HEK293 (cell line): ENCODE measurements around the gene JAGN1.

Experiments
- CTCF ChIA-PET: fragments of 350-600 bp; formaldehyde crosslinking; extraction: SDS; loops from one replicate; lab custom pipeline; 2021; ENCODE audit warnings: antibody characterized with exemption; lab: Yijun Ruan, JAX
- POLR2A ChIA-PET: fragments of 300-600 bp; formaldehyde crosslinking; extraction: SDS; loops from one replicate; lab custom pipeline; 2020; ENCODE audit warnings: antibody characterized with exemption, inconsistent platforms; lab: Yijun Ruan, JAX
- H3K27ac ChIP-seq: fragments of 200-500 bp; sonication (Bioruptor generic); 2 replicates; pipeline ENCODE4 v1.5.1; 2014; ENCODE audit warnings: low read depth, low read length, control low read depth, inconsistent platforms; ENCODE audit errors: extremely low read depth
- H3K36me3 ChIP-seq, 2 experiments: fragments of 200-500 bp in 1 of 2; sonication (Bioruptor generic) in 1 of 2; 1 replicate in 1 of 2; 2 replicates in 1 of 2; pipeline ENCODE4 v1.5.1; 2014 to 2017; ENCODE audit warnings: inconsistent platforms in 2 of 2, low read length in 2 of 2; ENCODE audit not compliant: control insufficient read depth in 2 of 2, insufficient read depth in 1 of 2
- H3K4me1 ChIP-seq: fragments of 200-500 bp; sonication (Bioruptor generic); 2 replicates; pipeline ENCODE4 v1.5.1; 2014; ENCODE audit warnings: mild to moderate bottlenecking, low read length, inconsistent platforms; ENCODE audit not compliant: control insufficient read depth, insufficient read depth
- H3K4me3 ChIP-seq: 2 replicates; pipeline ENCODE4 v1.5.1; 2011; ENCODE audit warnings: low read depth, mild to moderate bottlenecking, control low read depth, low read length, moderate library complexity
- H3K9me3 ChIP-seq: fragments of 200-500 bp; sonication (Bioruptor generic); 2 replicates; pipeline ENCODE4 v1.5.1; 2014; ENCODE audit warnings: low read depth, low read length, inconsistent platforms; ENCODE audit not compliant: control insufficient read depth, insufficient read depth
- SP2 ChIP-seq: fragments of 450-650 bp; formaldehyde crosslinking; IDR thresholded peaks from 2 replicates; pipeline ENCODE4 v1.5.1; 2016; ENCODE audit warnings: missing biosample characterization, missing genetic modification characterization
- TCF7L2 ChIP-seq: IDR thresholded peaks from 2 replicates; pipeline ENCODE4 v1.6.1; 2011; ENCODE audit warnings: low read depth, mild to moderate bottlenecking, inconsistent platforms, low read length, moderate library complexity, borderline replicate concordance
- ZBTB17 ChIP-seq: fragments of 450-650 bp; formaldehyde crosslinking; IDR thresholded peaks from 2 replicates; pipeline ENCODE4 v1.5.1; 2016; ENCODE audit warnings: missing biosample characterization, missing genetic modification characterization
- ZNF121 ChIP-seq: fragments of 450-650 bp; formaldehyde crosslinking; IDR thresholded peaks from 2 replicates; pipeline ENCODE4 v1.5.1; 2016; ENCODE audit warnings: missing biosample characterization, missing genetic modification characterization
- ZNF148 ChIP-seq: fragments of 450-650 bp; formaldehyde crosslinking; IDR thresholded peaks from 2 replicates; pipeline ENCODE4 v1.5.0; 2017; ENCODE audit warnings: missing biosample characterization, missing genetic modification characterization, borderline replicate concordance
- ZNF175 ChIP-seq: fragments of 450-650 bp; formaldehyde crosslinking; IDR thresholded peaks from 2 replicates; pipeline ENCODE4 v1.5.1; 2016; ENCODE audit warnings: missing biosample characterization, missing genetic modification characterization
- ZNF239 ChIP-seq: fragments of 450-650 bp; formaldehyde crosslinking; IDR thresholded peaks from 2 replicates; pipeline ENCODE4 v1.5.1; 2016; ENCODE audit warnings: missing biosample characterization, missing genetic modification characterization
- ZNF362 ChIP-seq: fragments of 450-650 bp; formaldehyde crosslinking; IDR thresholded peaks from 2 replicates; pipeline ENCODE4 v1.5.1; 2016; ENCODE audit warnings: missing biosample characterization, missing genetic modification characterization
- ZNF473 ChIP-seq: fragments of 450-650 bp; formaldehyde crosslinking; IDR thresholded peaks from 2 replicates; pipeline ENCODE4 v1.5.1; 2017; ENCODE audit warnings: missing biosample characterization, missing genetic modification characterization
- ZNF530 ChIP-seq: fragments of 450-650 bp; formaldehyde crosslinking; IDR thresholded peaks from 2 replicates; pipeline ENCODE4 v1.5.1; 2016; ENCODE audit warnings: low read depth, missing biosample characterization, missing genetic modification characterization
- ZNF585B ChIP-seq: fragments of 450-650 bp; formaldehyde crosslinking; IDR thresholded peaks from 2 replicates; pipeline ENCODE4 v1.5.1; 2016; ENCODE audit warnings: missing biosample characterization, missing genetic modification characterization
- ZNF704 ChIP-seq: fragments of 450-650 bp; formaldehyde crosslinking; IDR thresholded peaks from 2 replicates; pipeline ENCODE4 v1.5.1; 2016; ENCODE audit warnings: missing biosample characterization, missing genetic modification characterization

Gene JAGN1

GRCh38 chr3:9884555-9885165, 5.8 kb upstream of the JAGN1 start:
- H3K9me3 ChIP-seq = no peaks in the 10 kb centered on the region
- no peak overlapping the region for H3K27ac ChIP-seq
- no peaks in the 10 kb centered on the region for H3K4me1 ChIP-seq
- ChIA-PET CTCF (interaction anchor here (0.6 to 1.1 kb wide), 2 partner anchors 62 to 68 kb away, joined by 3 read pairs; partner anchors contain the start of gene PRRT3), POLR2A (interaction anchor here (1.2 to 1.4 kb wide), 2 partner anchors 21 to 32 kb away, joined by 3 to 4 read pairs; partner anchors contain the start of gene IL17RC)
- H3K36me3 ChIP-seq = no peaks in the 10 kb centered on the region
- no peak overlapping the region for H3K4me3 ChIP-seq
- TF ChIP-seq ZNF473 (tag by site-specific recombination) (no peak), ZBTB17 (tag by site-specific recombination) (peak; percentile 69)

- no peak for TF ChIP-seq ZNF239 (tag by site-specific recombination)
- no peak for TF ChIP-seq TCF7L2
- TF ChIP-seq ZNF585B = no peak
- TF ChIP-seq ZNF148 (tag by site-specific recombination) = no peak
- TF ChIP-seq ZNF530 (tag by site-specific recombination) = no peak
- peak; percentile 96 for TF ChIP-seq ZNF121
- TF ChIP-seq SP2 (tag by site-specific recombination) = no peak
- Histone ChIP-seq H3K36me3 (no peaks in the 10 kb centered on the region), H3K9me3 (no peaks in the 10 kb centered on the region), H3K4me1 (no peaks in the 10 kb centered on the region), H3K27ac (no peak overlapping the region), H3K4me3 (no peak overlapping the region)
- ChIA-PET POLR2A (no interaction called here), CTCF (no interaction called here)
These were observed 4.1 kb upstream of the JAGN1 start for GRCh38 chr3:9886328-9886727.

- Histone ChIP-seq H3K4me1 (no peaks in the 10 kb centered on the region), H3K4me3 (no peak overlapping the region)
- TF ChIP-seq ZNF362 (tag by site-specific recombination) (no peak), ZNF704 (no peak)
- TF ChIP-seq, all 188 proteins: peak for 0
- POLR2A ChIA-PET = no interaction called here
- CTCF ChIA-PET = no interaction called here
- Histone ChIP-seq H3K36me3 (peaks cover under 1 to 3% of the 10 kb centered on the region in 2 experiments; a peak in 2 of 3 replicates), H3K9me3 (no peaks in the 10 kb centered on the region), H3K27ac (no peak overlapping the region)
These were observed 2.9 kb upstream of the JAGN1 start for GRCh38 chr3:9887480-9887879.

GRCh38 chr3:9888540-9888939, 1.9 kb upstream of the JAGN1 start:
- POLR2A ChIA-PET = no interaction called here
- Histone ChIP-seq H3K27ac (no peak overlapping the region), H3K36me3 (peaks cover 5 to 13% of the 10 kb centered on the region in 2 experiments), H3K4me1 (no peaks in the 10 kb centered on the region), H3K4me3 (no peak overlapping the region), H3K9me3 (no peaks in the 10 kb centered on the region)
- TF ChIP-seq ZNF175 (no peak), ZNF121 (0 out of 2 replicates have a peak, but pooled peaks have one; percentile 58)
- CTCF ChIA-PET = no interaction called here
